GM12878 (cell line): Measurements from ENCODE around the gene NPAS2.

ENCODE experiments used
- ASH2L ChIP-seq: fragments of 300-600, 200-600 bp; sonication (generic); IDR thresholded peaks from 2 replicates; pipeline ENCODE4 v1.6.1; 2017; ENCODE audit warnings: low read depth, mild to moderate bottlenecking, borderline replicate concordance
- CBX5 ChIP-seq: sonication (generic); IDR thresholded peaks from 2 replicates; pipeline ENCODE4 v1.6.1; 2016; ENCODE audit warnings: low read depth, moderate library complexity, mild to moderate bottlenecking, inconsistent platforms
- CTCF ChIP-seq, 3 experiments: IDR thresholded peaks in 2 of 3; conservative IDR thresholded peaks in 1 of 3; 2 replicates each; pipeline ENCODE4 v1.5.1; 2011; ENCODE audit warnings: low read depth in 3 of 3, low read length in 3 of 3, mild to moderate bottlenecking in 3 of 3, control low read depth in 2 of 3, moderate library complexity in 2 of 3, inconsistent platforms in 1 of 3, mixed read lengths in 1 of 3; ENCODE audit not compliant: control insufficient read depth in 2 of 3, insufficient read depth in 1 of 3; ENCODE audit errors: extremely low read depth in 1 of 3
- HDAC2 ChIP-seq: fragments of 200-600 bp; sonication (generic); IDR thresholded peaks from 2 replicates; pipeline ENCODE4 v1.6.1; 2017
- MYC ChIP-seq: IDR thresholded peaks from 2 replicates; pipeline ENCODE4 v1.6.1; 2011; ENCODE audit warnings: mild to moderate bottlenecking, low read length, moderate library complexity, inconsistent platforms; ENCODE audit not compliant: insufficient read depth, insufficient replicate concordance, insufficient read length, severe bottlenecking
- PRDM15 ChIP-seq: fragments of 450-650 bp; formaldehyde crosslinking; IDR thresholded peaks from 2 replicates; pipeline ENCODE4 v1.4.0; 2020; ENCODE audit warnings: mild to moderate bottlenecking, moderate library complexity

DNA sequence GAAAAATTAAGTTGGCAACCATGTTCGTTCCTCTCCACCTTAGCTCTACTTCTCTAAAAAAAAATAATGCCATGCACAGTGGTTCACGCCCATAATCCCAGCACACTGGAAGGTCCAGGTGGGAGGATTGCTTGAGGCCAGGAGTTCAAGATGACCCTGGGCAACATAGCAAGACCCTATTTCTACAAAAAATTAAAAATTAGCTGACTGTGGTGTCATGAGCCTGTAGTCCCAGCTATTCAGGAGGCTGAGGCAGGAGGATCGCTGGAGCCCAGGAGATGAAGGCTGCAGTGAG lies 40.1 kb upstream of the NPAS2 start:
- TF ChIP-seq ASH2L (no peak), CTCF (IDR thresholded peaks at IDR 0.05 in 2 of 3, conservative IDR thresholded peaks at IDR 0.05 in 1 of 3; ENCODE audit: control insufficient read depth in 2 of 3, extremely low read depth in 1 of 3, insufficient read depth in 1 of 3, low read depth in 3 of 3, low read length in 3 of 3) (no peak), CBX5 (no peak), HDAC2 (no peak), PRDM15 (CRISPR knock-in tag) (no peak), MYC (no peak)
